Transverse colon (tissue), 4 donors: ENCODE data around the gene CCDC9B. TPM values are rescaled to one million over a fixed set of nuclear protein-coding genes. Genes with fewer than 3 reads are reported as not detected.

Experiments used
- DNase-seq: peaks from one replicate; pipeline ENCODE4 v3.0.0-alpha.2; 2019
- H3K27ac ChIP-seq, 4 donors: fragments of 200-600 bp; sonication (generic); 2 replicates each; pipeline ENCODE4 v1.5.1; 2016 to 2018; ENCODE audit warnings: inconsistent platforms in 4 of 4
- H3K27me3 ChIP-seq: fragments of 200-600 bp; sonication (generic); 2 replicates; pipeline ENCODE4 v1.5.1; 2017; ENCODE audit warnings: inconsistent platforms
- H3K36me3 ChIP-seq, 4 donors: fragments of 200-600 bp; sonication (generic); 2 replicates each; pipeline ENCODE4 v1.5.1; 2017 to 2019; ENCODE audit warnings: inconsistent platforms in 4 of 4
- H3K4me1 ChIP-seq, 4 donors: fragments of 200-600 bp; sonication (generic); 2 replicates each; pipeline ENCODE4 v1.5.1; 2017 to 2020; ENCODE audit warnings: inconsistent platforms in 4 of 4
- H3K4me3 ChIP-seq, 4 donors: fragments of 200-600 bp; sonication (generic); 1 replicate in 1 of 4; 2 replicates in 3 of 4; pipeline versions ENCODE4 v1.5.1 to v1.6.1; 2017 to 2019; ENCODE audit warnings: inconsistent platforms in 4 of 4
- H3K9me3 ChIP-seq, 2 donors: fragments of 200-600 bp; sonication (generic); 2 replicates each; pipeline ENCODE4 v1.5.1; 2017 to 2019; ENCODE audit warnings: inconsistent platforms in 2 of 2
- CTCF ChIP-seq, 5 experiments: fragments of 200-600 bp in 3 of 5; fragments of 450-650 bp in 2 of 5; sonication (generic) in 3 of 5; IDR thresholded peaks; 1 replicate in 2 of 5; 2 replicates in 3 of 5; pipeline ENCODE4 v1.5.1; 2016 to 2017; ENCODE audit warnings: antibody characterized with exemption in 5 of 5, inconsistent platforms in 3 of 5, mild to moderate bottlenecking in 2 of 5, moderate library complexity in 1 of 5
- EP300 ChIP-seq: sonication (generic); formaldehyde crosslinking; IDR thresholded peaks from one replicate; pipeline ENCODE4 v1.6.1; 2017; ENCODE audit warnings: antibody characterized with exemption, low read depth
- POLR2A ChIP-seq: fragments of 450-650 bp; IDR thresholded peaks from one replicate; pipeline ENCODE4 v1.6.1; 2016; ENCODE audit warnings: antibody characterized with exemption, mild to moderate bottlenecking, moderate library complexity
- POLR2AphosphoS5 ChIP-seq, 3 donors: sonication (generic); formaldehyde crosslinking; IDR thresholded peaks; one replicate each; pipeline ENCODE4 v1.6.1; 2016; ENCODE audit warnings: antibody characterized with exemption in 3 of 3
- WGBS, 2 donors: methylation state at CpG; one replicate each; pipeline ENCODE4 v1.1.5; 2018; ENCODE audit warnings: low coverage in 1 of 2; 5-methylcytosine and 5-hydroxymethylcytosine counted together
- in situ Hi-C, 4 donors: fragments of 200-750 bp; cut with MboI; loops; one replicate each; pipeline versions ENCODE4 v1.15.0 to v1.15.1; 2017; ENCODE audit warnings: low sequenced_read_pairs in 3 of 4, low pct_ligation_motif_present in 1 of 4, low pct_unique_long_range_greater_than_20kb in 1 of 4
- intact Hi-C: fragments of 100-400 bp; cut with DNase I; formaldehyde crosslinking; loops from one replicate; pipeline ENCODE4 v1.15.1; 2023; ENCODE audit warnings: low total_unique reads
- total RNA-seq, 4 donors: library from RNA; depleted of rRNA; stranded (reverse); fragments of >200 nt; gene quantifications; one replicate each; pipeline ENCODE4 v1.1.0, GENCODE V29; 2016

Gene CCDC9B
- total RNA-seq, 4 donors from 2014 or later, result 22.0 to 49.4 (median 36.9) TPM

GRCh38 chr15:40379853-40380252, 39.1 kb upstream of the CCDC9B start:
- no peaks in the 10 kb centered on the region for H3K27me3 ChIP-seq
- H3K9me3 ChIP-seq, result no peaks in the 10 kb centered on the region
- no peaks in the 10 kb centered on the region for H3K36me3 ChIP-seq
- H3K4me3 ChIP-seq, result no peak overlapping the region
- no peak overlapping the region for H3K27ac ChIP-seq
- DNase-seq, result peak; percentile 34
- TF ChIP-seq POLR2AphosphoS5 (IDR thresholded peaks at IDR 0.05), result no peak
- TF ChIP-seq EP300, result no peak
- TF ChIP-seq CTCF (IDR thresholded peaks at IDR 0.05), result no peak
- TF ChIP-seq POLR2A, result no peak
- in situ Hi-C loops, result no loop called here
- intact Hi-C loops, result no loop called here
- WGBS, 2 donors, result 0 to 24% methylated on average over 1 to 4 of the region's 4 CpGs
- H3K4me1 ChIP-seq, result peaks cover 6 to 24% (median 14%) of the 10 kb centered on the region in 4 donors

- intact Hi-C loops (no loop called here), in situ Hi-C loops (no loop called here)
- TF ChIP-seq POLR2A (no peak), POLR2AphosphoS5 (IDR thresholded peaks at IDR 0.05) (no peak), EP300 (no peak), CTCF (IDR thresholded peaks at IDR 0.05) (no peak)
- no peaks in the 10 kb centered on the region for H3K9me3 ChIP-seq
- WGBS, 2 donors, result 86 to 97% methylated on average over 3 to 4 of the region's 4 CpGs
- H3K4me3 ChIP-seq, result no peak overlapping the region
- no peak overlapping the region for H3K27ac ChIP-seq
- no peak for DNase-seq
- H3K27me3 ChIP-seq, result no peaks in the 10 kb centered on the region
- H3K4me1 ChIP-seq, result peaks cover 6 to 24% (median 14%) of the 10 kb centered on the region in 4 donors
- no peaks in the 10 kb centered on the region for H3K36me3 ChIP-seq
These were observed 38.6 kb upstream of the CCDC9B start for GRCh38 chr15:40379374-40379773.

GRCh38 chr15:40377606-40378005, 36.9 kb upstream of the CCDC9B start:
- H3K27me3 ChIP-seq, result no peaks in the 10 kb centered on the region
- H3K4me3 ChIP-seq, result no peak overlapping the region
- no peaks in the 10 kb centered on the region for H3K36me3 ChIP-seq
- in situ Hi-C loops, result no loop called here
- intact Hi-C loops, result no loop called here
- no peaks in the 10 kb centered on the region for H3K9me3 ChIP-seq
- no peak for TF ChIP-seq CTCF (IDR thresholded peaks at IDR 0.05)
- TF ChIP-seq POLR2AphosphoS5 (IDR thresholded peaks at IDR 0.05), result no peak
- TF ChIP-seq POLR2A, result no peak
- TF ChIP-seq EP300, result no peak
- no peak overlapping the region for H3K27ac ChIP-seq
- DNase-seq, result no peak
- H3K4me1 ChIP-seq, result peaks cover 0 to 12% (median 4%) of the 10 kb centered on the region in 4 donors
- 88% methylated on average over 3 of the region's 3 CpGs; no CpG with 5 or more reads in 1 of the 2 donors for WGBS, 2 donors

GRCh38 chr15:40372981-40373380, 32.2 kb upstream of the CCDC9B start:
- no peak overlapping the region for H3K4me3 ChIP-seq
- peaks cover 3 to 4% (median 4%) of the 10 kb centered on the region in 4 donors for H3K4me1 ChIP-seq
- no peaks in the 10 kb centered on the region for H3K36me3 ChIP-seq
- H3K27ac ChIP-seq, result no peak overlapping the region
- no peaks in the 10 kb centered on the region for H3K9me3 ChIP-seq
- intact Hi-C loops, result no loop called here
- in situ Hi-C loops, result no loop called here
- DNase-seq, result no peak
- no peak for TF ChIP-seq POLR2AphosphoS5 (IDR thresholded peaks at IDR 0.05)
- no peak for TF ChIP-seq EP300
- no peak for TF ChIP-seq CTCF (IDR thresholded peaks at IDR 0.05)
- no peak for TF ChIP-seq POLR2A
- H3K27me3 ChIP-seq, result no peaks in the 10 kb centered on the region
- 38 to 41% methylated on average over 2 of the region's 2 CpGs for WGBS, 2 donors
